ENCODE measurements around the gene GCG. TPM values are rescaled to one million over a fixed set of nuclear protein-coding genes. Genes with fewer than 3 reads are reported as not detected.

Gene GCG
- total RNA-seq, 3 donors from 2014 or later, result 4.1 to 47.4 (median 43.9) TPM

DNA sequence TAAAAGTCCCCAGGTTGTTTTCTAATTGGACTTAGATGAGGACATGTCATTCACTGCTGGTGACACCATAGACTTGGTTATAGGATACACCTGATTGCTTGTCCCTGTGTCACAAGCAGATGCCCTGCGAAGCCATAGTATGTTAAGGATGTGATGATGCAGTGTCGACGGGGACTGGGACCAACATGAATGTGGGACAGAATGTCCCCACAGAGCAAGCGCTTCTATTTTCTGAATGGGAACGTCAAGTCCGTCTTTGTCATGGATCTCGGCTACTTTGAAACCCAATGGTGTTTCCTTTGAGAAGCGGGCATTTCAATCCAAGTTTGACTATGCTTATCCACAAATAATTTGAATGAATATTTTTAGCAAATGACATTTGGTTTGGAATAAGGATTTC is 2.1 kb downstream of the GCG start:
- no peaks in the 10 kb centered on the region for H3K4me1 ChIP-seq (ENCODE audit: low read depth)
- DNase-seq, result no peak
- intact Hi-C loops (cut with DNase I, micrococcal nuclease), result loop anchor here in 1 of 2 donors (5.0 kb wide), 1 partner anchor 147 kb away; no protein-coding TSS in a partner anchor
- H3K4me3 ChIP-seq, result no peak overlapping the region
- ATAC-seq, result no peak
- TF ChIP-seq, protein P1, sequence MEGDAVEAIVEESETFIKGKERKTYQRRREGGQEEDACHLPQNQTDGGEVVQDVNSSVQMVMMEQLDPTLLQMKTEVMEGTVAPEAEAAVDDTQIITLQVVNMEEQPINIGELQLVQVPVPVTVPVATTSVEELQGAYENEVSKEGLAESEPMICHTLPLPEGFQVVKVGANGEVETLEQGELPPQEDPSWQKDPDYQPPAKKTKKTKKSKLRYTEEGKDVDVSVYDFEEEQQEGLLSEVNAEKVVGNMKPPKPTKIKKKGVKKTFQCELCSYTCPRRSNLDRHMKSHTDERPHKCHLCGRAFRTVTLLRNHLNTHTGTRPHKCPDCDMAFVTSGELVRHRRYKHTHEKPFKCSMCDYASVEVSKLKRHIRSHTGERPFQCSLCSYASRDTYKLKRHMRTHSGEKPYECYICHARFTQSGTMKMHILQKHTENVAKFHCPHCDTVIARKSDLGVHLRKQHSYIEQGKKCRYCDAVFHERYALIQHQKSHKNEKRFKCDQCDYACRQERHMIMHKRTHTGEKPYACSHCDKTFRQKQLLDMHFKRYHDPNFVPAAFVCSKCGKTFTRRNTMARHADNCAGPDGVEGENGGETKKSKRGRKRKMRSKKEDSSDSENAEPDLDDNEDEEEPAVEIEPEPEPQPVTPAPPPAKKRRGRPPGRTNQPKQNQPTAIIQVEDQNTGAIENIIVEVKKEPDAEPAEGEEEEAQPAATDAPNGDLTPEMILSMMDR (IDR thresholded peaks at IDR 0.05), result no peak
- H3K9me3 ChIP-seq, result no peaks in the 10 kb centered on the region
- H3K36me3 ChIP-seq (ENCODE audit: low read depth), result no peaks in the 10 kb centered on the region

DNA sequence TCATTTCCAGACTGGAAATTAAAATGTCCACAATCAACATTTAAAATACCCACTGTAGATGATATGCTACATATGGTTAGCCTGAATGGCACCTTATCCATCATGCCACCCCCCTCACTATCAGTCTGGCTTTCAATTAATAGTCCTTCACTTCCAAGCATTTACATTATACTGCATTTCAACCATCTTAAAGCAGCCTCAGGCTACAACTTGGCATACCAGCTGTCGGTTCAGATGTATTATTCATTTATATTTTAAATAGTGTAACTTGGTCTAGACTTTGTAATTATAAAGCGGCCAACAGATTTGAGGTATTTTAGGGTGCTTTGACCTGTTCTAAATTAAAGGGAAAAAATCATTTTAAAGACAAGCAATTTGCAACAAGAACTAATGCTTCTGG is 2.6 kb downstream of the GCG start:
- intact Hi-C loops (cut with DNase I, micrococcal nuclease), result no loop called here
- ATAC-seq (no peak), DNase-seq (no peak)
- Histone ChIP-seq H3K4me1 (ENCODE audit: low read depth) (no peaks in the 10 kb centered on the region), H3K36me3 (ENCODE audit: low read depth) (no peaks in the 10 kb centered on the region), H3K9me3 (no peaks in the 10 kb centered on the region), H3K4me3 (no peak overlapping the region)
- TF ChIP-seq, protein P1 (IDR thresholded peaks at IDR 0.05), result no peak

- ATAC-seq (no peak), DNase-seq (no peak)
- no peaks in the 10 kb centered on the region for H3K9me3 ChIP-seq
- intact Hi-C loops (cut with DNase I, micrococcal nuclease), result no loop called here
- H3K36me3 ChIP-seq (ENCODE audit: low read depth), result no peaks in the 10 kb centered on the region
- TF ChIP-seq, protein P1 (IDR thresholded peaks at IDR 0.05), result no peak
- H3K4me1 ChIP-seq (ENCODE audit: low read depth), result no peaks in the 10 kb centered on the region
- H3K4me3 ChIP-seq, result no peak overlapping the region
Observed at GRCh38 chr2:162148956-162149355, 3.1 kb downstream of the GCG start.

DNA sequence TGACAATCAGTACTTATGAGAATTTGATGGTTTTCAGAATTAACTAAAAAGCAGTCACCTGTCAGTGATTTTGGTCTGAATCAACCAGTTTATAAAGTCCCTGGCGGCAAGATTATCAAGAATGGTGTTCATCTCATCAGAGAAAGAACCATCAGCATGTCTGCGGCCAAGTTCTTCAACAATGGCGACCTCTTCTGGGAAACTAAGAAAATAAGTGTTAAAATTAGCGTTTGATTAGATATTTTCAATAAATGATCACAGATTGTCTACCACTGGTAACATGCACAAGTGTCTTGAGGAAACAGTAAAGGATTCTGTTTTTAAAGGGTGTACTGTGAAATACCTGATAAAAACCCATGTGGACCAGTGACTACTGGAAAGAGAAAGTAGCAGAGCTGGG is 8.1 kb downstream of the GCG start:
- H3K4me3 ChIP-seq, result no peak overlapping the region
- no peaks in the 10 kb centered on the region for H3K36me3 ChIP-seq (ENCODE audit: low read depth)
- H3K9me3 ChIP-seq, result no peaks in the 10 kb centered on the region
- no peak for ATAC-seq
- TF ChIP-seq, protein P1 (IDR thresholded peaks at IDR 0.05), result no peak
- DNase-seq, result no peak
- H3K4me1 ChIP-seq (ENCODE audit: low read depth), result no peaks in the 10 kb centered on the region
- intact Hi-C loops (cut with DNase I, micrococcal nuclease), result no loop called here

GRCh38 chr2:162138310-162138709 is 13.7 kb downstream of the GCG start:
- TF ChIP-seq, protein P1 (IDR thresholded peaks at IDR 0.05), result no peak
- Histone ChIP-seq H3K4me3 (no peak overlapping the region), H3K4me1 (ENCODE audit: low read depth) (no peaks in the 10 kb centered on the region), H3K9me3 (no peaks in the 10 kb centered on the region), H3K36me3 (ENCODE audit: low read depth) (no peaks in the 10 kb centered on the region)
- DNase-seq (no peak), ATAC-seq (no peak)
- intact Hi-C loops (cut with DNase I, micrococcal nuclease), result no loop called here

DNA sequence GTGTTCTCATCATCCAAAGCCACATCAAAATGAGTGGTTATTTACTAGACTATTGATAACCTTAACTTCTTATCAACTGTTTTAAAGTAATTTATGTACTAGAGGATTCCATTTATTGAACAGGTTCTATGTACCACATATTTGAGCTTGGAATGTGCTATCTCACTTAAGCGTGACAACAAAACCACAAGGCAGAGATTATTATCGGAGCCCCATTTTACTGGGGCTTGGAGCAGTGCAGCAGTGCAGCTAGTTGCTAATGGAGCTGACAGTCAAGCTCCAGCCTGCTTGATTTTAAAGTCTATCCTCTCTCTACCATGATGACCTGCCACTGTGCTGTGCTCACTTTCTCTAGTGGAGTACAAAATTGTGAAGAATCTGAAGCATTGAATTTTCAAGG is 24.6 kb downstream of the GCG start:
- DNase-seq, result no peak
- TF ChIP-seq, protein P1 (IDR thresholded peaks at IDR 0.05), result no peak
- Histone ChIP-seq H3K4me1 (ENCODE audit: low read depth) (no peaks in the 10 kb centered on the region), H3K9me3 (no peaks in the 10 kb centered on the region), H3K4me3 (no peak overlapping the region), H3K36me3 (ENCODE audit: low read depth) (no peaks in the 10 kb centered on the region)
- intact Hi-C loops (cut with DNase I, micrococcal nuclease), result loop anchor here in 1 of 2 donors (10.0 kb wide), 1 partner anchor 543 kb away; no protein-coding TSS in a partner anchor
- ATAC-seq, result no peak

Data from mucosa of descending colon (tissue), 3 donors.